C4-2B (cell line): ENCODE results near the gene MRLN.

Experiments
- CTCF ChIP-seq: fragments of 450-650 bp; conservative IDR thresholded peaks from 2 replicates; pipeline ENCODE4 v1.5.1; 2017; ENCODE audit warnings: mild to moderate bottlenecking
- ZFX ChIP-seq: fragments of 450-650 bp; IDR thresholded peaks from 2 replicates; pipeline ENCODE4 v1.6.1; 2017

- TF ChIP-seq CTCF = no peak
- no peak for TF ChIP-seq ZFX
Measured at GRCh38 chr10:59718257-59718656, 35.0 kb downstream of the MRLN start.
